NCI-H1694 treated with DMSO at 0.1 percent for 48 hours (cell line): Measurements from ENCODE around the gene GNAL.
"Not testable (repeated sequence)": the region's sequence is repeated elsewhere in the genome, so short reads cannot be mapped to it uniquely, and the experiment has no call there.

Experiments used
- DNase-seq: peaks from one replicate; lab custom pipeline; 2025; lab: John Stamatoyannopoulos, UW

GNAL gene

DNA sequence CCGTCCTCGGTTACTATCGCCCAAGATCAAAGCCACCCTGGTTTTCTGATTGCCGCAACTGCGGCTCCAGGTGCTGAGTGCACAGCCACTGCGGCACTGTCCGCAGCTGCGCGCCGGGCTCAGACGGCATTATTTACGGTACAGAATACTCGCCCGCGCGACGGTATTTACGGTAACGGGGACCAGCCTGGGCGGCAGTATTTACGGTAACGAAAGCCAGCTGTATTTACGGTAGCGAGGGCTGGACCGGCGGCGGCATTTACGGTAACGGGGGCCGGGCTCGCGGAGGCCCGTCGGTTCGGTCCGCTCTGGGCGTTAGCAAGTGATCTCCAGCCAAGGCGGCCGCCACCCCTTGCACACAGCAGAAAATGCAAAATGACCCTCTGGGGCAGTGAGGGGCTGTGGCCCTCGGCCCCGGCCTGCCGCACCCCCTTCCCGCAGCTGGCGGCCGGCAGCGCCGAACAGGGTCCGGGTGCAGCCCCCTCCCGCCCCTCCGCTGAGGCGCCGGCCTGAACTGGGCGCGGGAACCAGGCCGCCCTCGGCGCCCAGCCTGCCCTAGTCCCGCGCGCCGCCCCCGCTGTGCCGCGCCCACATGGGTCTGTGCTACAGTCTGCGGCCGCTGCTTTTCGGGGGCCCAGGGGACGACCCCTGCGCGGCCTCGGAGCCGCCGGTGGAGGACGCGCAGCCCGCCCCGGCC is at the start of gene GNAL:
GNAL (plus strand) TSS at position 293 of the 697 bp plus-strand sequence; CDS start at position 593, 300 bp downstream.
- DNase-seq, result no peak

DNA sequence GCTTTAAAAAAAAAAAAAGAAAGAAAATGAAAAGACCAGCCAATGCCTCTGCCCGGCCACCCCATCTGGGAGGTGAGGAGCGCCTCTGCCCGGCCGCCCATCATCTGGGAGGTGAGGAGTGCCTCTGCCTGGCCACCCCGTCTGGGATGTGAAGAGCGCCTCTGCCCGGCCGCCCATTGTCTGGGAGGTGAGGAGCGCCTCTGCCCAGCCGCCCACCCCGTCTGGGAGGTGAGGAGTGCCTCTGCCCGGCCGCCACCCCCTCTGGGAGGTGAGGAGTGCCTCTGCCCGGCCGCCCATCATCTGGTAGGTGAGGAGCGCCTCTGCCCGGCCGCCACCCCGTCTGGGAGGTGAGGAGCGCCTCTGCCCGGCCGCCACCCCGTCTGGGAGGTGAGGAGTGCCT is 41.8 kb upstream of the GNAL start:
- DNase-seq, result not testable (repeated sequence)

DNA sequence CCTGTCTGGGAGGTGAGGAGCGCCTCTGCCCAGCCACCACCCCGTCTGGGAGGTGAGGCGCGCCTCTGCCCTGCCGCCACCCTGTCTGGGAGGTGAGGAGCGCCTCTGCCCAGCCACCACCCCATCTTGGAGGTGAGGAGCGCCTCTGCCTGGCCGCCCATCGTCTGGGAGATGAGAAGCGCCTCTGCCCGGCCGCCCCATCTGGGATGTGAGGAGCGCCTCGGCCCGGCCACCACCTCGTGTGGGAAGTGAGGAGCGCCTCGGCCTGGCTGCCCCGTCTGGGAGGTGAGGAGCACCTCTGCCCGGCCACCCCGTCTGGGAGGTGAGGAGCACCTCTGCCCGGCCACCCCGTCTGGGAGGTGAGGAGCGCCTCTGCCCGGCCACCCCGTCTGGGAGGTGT is 41.3 kb upstream of the GNAL start:
- DNase-seq, result not testable (repeated sequence)

DNA sequence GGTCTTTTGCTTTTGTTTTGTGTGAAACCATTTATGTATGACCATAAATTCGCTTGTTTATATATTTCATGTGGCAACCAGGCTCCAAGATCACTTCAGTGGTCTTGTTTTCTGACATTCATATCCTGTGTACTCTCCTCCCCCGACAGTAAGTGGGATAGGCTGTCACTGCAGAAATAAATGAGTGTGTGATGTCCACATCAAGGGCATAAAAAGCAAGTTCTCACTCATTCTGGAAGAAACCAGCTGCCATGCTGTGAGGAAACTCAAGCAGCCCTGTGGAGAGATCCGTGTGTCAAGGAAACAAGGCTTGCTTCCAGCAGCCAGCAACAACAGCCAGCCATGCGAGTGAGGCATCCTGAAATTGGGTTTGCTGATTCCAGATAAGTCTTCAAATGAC is 39.2 kb upstream of the GNAL start:
- DNase-seq, result no peak

DNA sequence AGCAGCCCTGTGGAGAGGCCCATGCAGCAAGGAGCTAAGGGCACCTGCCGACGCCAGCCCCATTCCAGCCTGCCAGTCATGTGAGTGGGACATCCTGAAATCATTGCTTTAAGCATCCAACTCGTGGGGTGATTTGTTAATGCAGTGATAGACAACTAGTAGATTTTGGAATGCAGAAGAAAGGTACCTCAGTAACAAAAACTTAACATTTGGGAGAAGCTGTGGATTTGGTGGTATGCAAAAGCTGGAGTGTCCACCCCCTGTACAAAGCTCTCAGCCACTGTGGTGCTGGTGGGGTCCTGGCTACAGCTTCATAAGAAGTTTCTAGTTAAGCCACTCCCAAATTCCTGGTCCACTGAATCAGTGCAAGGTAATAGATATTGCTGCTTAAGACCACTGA is 37.2 kb upstream of the GNAL start:
- DNase-seq, result no peak

DNA sequence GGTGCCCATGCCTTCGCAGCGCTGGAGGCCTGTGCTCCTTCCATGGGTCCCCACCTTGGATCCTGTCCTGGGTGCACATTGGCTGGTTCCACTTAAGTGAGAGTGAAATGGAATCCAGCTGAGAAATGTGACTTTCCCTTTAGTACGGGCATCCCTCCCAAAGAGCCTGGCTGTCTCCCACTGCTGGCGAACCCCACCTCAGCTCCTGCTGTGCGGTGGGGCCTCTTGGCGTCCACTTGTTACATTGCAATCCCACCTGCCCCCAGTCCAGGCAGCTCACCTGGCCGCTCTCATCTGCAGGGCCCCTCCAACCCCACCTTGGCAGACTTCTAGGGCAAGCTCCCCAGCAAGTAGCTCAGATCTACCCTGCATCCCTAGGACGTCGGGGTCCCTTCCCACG is 35.5 kb upstream of the GNAL start:
- no peak for DNase-seq

DNA sequence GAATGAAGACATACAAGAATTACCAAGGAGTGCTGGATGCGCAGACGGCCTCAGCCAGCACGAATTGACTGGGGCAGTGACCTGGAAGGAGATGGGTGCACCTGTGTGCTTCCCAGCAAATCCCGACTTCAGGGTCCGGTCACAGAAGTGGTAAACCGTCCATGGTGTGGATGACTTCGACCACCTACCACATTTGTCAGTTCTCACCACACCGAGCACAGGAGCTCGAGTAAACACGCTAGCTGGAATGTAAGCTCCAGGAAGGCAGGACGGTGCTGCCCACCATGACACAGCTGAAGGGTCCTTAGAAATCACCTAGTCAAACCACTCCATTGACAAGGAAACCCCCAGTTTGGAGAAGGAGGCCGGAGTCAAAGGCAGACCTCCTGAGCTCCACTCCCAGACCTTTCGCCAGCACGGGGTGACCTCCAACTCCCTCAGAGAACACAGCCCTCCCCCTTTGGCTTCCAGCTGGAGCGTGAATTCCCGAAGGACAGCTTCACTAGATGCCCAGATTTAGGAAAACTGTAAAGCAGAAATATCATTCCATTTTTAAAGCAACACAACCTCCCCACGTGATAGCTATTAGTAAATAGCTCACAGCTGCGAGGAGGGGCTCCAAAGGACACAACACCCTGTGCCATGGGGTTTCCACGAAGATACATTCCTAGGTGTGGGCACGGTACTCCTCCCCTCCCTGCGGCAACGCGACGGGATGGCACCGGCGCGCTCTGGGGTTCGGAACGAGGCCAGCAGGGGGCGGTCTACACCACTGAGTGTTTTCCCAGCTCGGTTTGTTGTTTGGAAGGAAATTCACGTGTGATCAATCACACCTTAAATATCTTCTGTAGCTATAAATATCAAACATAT is 34.1 kb upstream of the GNAL start:
- DNase-seq, result no peak

DNA sequence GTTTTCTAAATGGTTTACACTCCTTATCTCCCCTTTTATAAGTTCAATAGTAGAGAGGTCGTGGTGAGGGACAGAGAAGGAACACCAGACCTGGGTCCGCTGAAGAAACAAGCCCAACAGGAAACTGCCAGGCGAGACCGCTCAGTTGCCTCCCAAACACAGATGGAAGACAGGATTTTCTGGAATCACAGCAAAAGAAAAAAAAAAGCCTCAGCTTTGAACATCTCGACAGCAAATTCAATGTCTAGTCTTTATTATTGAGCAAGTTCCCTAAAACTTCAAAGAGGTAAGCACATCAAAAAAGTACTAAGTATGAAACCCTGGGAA is 33.5 kb upstream of the GNAL start:
- DNase-seq, result no peak

DNA sequence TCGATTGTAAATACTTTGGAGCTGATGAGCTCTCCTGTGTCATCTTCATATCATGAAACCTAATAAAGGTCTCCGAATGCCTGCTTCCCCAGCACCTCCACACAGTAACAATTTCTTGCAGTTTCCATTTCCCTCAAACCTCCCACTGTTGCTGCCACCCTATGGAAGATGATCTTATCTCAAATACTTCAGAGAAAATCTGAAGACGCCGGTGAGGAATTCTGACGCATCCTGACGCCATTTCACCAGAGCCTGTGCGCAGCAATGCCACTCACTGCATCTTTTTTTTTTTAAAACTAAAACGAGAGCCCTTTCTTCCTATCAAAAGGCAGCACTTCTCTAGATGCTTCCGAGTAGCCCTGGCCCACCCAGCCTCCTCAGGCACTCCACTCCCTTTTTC is 31.9 kb upstream of the GNAL start:
- DNase-seq, result no peak

DNA sequence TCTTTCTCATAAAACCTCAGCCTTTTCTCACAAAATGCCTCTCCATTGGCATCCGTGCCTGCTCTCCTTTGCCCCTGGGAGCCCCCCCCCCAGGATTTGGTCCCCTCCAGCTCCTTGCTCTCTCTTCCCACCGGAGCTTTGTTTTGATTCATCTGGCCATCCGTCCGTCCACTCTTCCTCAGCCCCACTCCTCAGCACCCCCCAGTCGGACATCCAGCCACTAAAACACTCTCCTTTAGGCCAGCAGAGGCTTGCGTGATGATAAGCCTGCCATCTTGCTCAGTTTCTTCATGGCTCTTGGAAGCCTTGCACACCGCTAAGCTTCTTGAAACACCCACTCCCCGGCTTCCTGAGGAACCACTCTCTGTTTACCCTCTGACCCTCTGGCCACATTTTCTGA is 31.5 kb upstream of the GNAL start:
- no peak for DNase-seq

DNA sequence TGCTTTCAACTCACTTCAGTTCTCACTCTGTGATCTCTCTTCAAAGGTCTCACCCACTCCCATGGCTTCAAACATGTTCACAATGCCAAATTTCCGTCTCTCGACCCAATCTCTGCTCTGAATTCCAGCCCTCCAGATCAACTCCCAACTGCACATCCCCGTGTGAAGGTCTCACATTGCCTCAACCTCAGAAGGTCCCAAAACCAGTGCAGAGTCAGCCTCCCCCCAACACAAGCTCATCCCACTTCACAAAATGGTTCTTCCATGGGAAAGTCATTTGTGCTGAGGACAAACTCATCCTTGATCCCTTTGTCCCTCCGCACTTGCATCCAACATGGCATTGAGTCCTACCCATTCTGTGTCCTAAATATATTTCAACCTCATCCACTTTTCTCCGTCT is 31.0 kb upstream of the GNAL start:
- no peak for DNase-seq

DNA sequence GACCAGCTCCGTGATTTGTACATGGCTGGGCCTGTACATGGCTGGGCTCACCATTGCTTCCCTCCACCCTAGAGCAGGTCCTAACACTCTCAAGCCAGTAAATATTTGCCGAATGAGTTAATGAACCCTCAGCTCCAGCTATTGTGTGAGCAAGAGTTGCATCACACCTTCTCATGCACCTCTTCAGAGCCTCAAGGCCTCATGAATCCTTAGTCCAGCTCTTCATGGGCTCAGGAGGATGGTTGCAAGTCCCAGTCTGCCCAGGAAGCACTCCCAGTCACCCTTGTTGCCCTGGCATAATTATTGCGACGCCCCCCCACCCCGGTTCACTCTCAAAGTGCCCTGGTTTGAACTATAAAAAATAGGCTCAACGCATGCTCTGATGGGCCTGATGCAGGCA is 30.1 kb upstream of the GNAL start:
- DNase-seq, result no peak

DNA sequence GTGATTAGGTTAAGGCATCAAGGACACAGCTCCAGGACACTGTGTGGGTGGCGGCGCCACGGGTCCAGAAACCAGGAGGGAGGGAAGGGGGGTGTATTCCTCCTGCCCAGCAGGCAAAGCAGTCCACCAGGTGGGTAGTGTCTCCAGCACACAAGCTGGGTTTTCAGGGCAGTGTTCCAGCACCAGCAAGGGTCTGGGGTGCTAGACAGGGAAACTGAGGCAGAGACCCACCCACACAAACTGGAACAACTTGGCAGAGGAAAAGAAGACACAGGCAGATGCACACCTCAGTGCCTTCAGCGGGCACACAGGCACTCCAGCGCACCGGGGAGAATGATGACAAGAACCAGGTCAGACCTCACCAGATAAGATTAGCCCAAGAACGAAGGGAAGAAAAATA is 28.4 kb upstream of the GNAL start:
- DNase-seq, result no peak

DNA sequence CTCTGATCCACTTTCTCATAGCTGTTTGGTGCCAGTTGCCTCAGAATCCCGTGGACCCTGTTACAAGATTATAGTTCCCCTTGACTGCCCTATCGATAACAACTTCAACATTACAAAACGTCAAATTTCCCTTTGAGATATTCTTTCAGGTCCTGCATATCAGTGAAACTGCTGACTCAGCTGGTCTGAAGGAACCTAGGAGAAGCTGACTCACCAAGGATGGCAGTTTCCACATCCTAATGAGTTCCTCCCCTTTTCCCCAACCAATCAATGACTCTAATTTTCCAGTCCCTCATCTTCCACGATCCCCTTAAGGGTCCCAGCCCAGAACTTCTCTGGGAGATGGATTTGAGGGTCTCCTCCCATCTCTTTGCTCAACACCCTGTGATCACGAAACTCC is 27.6 kb upstream of the GNAL start:
- no peak for DNase-seq

DNA sequence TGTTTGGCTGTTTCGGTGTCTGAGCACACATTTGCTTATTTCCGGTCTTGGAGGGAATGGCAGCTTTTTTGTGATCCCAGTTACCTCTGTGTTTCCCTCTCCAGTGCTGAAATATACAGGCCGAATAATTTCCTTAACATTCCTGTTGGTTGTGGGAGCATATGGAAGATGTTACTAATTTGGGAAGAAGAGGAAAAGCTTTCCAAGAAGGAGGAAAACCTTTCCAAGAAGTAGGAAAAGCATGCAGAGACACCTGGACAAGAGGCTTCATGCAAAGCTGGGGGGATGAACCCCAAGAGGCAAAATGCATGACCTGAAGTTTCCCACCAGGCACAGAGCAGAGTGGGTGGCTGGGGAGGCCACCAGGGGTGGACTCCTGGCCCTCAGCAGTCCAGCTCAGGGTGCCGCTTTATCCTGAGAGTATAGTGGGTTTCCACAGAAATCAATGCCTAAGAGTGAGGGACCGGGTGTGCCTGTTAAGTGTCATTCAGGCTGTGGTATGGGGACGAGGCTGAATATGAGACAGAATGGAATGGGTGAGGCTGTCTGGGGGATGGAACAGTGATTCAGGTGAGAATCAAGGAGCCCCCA is 25.5 kb upstream of the GNAL start:
- DNase-seq, result no peak

DNA sequence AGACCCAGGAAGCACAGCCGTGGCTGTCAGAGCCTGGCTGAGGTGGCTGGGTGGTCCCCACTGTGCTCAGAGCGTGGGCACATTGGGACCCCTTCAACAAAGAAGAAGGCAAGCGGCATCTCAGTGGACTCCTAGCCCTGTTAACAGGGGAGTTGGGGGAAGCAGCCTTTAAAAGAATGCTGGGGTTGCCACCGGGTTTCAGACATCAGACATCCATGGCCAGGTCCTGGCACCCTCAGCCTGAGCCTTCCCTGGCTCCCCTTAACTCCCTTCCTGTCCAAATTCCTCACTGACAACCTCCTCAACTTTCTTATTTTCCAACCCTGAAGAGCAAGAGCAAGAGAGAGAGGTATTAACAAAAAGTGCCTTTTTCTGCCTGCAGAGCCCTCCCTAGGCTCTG is 24.8 kb upstream of the GNAL start:
- no peak for DNase-seq

DNA sequence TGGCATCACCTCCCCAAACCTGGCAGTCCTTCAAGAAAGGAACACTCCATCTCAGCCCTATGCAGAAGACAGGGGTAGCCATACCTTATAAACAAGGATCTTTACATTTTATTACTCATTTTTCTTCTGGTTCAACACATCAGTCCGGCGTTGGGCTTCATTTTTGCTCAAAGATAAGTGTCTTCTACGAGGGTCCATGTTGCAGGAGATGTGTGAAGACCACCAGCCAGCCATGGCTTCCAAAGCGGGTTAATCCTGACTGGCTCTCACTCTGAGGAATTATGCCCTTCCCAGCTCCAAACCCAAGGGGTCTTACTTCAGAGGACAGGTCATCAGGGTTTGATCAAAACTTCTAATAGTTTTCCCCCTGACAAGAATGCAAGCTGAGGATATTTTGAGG is 23.9 kb upstream of the GNAL start:
- no peak for DNase-seq

DNA sequence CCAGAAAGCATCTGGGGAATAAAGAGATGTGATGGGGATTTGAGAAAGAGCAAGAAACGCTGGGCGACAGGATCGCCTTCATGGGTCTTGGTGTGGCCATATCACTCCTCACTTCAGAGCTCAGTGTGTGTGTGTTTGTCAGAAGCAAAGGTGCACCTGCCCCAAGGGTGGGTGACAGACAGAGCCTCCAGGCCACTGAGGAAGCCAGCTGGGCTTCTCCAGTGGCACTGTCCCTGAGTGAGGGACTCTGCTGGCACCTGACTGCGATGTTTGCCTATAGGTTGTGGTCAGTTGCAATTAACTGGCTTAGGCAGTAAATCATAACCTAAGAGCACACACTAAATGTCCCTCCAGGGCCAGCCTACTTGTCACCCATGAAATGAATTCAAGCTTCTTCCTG is 23.5 kb upstream of the GNAL start:
- DNase-seq, result no peak

DNA sequence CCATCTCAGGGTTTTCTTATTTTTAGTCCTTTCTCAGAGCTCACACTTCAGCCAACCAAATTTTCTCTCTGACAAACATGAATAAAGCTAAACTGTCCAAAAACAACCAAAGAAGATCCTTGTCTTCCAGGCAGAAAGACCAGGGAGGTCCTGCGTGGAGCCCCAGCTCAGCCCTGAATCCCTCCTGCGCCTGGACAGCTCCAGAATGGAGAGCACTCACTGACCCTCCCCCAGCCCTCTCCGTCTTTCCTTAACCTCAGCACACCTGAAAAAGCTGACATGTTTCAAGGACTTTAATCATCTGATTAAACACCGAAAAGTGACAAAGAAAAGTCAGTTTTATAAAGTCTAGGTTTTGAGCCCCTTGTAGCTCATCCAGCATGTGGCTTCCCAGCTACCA is 22.9 kb upstream of the GNAL start:
- no peak for DNase-seq

DNA sequence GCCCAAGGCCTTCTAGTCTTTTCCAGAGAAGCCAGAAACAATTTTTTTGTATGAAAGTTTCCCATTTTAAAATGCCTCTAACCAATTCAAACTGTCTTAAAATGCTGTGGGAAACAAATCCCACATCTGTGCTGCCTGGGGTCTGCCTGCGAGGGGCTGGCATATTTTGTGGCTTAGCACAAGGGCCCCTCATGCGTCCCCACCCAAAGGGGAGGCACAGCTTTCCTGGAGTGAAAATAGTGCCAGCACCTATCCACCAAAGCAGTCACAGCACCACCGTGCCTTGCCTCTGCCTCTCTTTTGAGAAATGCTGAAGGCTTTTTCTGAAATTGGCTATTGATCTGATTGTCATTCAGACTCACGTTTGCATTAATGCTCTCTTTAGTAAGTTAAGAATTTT is 22.2 kb upstream of the GNAL start:
- no peak for DNase-seq

DNA sequence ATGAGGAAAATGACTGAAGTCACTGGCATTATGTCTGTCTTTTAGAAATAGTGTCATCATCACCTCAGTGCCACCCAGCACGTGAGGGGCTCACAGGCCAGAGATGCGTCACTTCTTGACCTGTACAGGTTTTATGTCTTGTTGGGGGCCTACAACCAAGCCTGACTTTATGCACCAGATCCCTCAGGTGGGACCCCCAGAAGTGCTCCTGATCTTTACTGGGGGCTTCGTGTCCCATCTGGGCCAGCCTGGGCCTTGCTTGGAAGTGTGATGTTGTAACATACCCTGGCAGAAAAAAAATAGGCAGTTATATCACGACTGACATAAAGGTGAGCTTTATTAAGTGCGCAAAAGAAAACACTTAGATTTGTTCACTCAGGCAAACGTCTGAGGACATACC is 21.5 kb upstream of the GNAL start:
- no peak for DNase-seq

DNA sequence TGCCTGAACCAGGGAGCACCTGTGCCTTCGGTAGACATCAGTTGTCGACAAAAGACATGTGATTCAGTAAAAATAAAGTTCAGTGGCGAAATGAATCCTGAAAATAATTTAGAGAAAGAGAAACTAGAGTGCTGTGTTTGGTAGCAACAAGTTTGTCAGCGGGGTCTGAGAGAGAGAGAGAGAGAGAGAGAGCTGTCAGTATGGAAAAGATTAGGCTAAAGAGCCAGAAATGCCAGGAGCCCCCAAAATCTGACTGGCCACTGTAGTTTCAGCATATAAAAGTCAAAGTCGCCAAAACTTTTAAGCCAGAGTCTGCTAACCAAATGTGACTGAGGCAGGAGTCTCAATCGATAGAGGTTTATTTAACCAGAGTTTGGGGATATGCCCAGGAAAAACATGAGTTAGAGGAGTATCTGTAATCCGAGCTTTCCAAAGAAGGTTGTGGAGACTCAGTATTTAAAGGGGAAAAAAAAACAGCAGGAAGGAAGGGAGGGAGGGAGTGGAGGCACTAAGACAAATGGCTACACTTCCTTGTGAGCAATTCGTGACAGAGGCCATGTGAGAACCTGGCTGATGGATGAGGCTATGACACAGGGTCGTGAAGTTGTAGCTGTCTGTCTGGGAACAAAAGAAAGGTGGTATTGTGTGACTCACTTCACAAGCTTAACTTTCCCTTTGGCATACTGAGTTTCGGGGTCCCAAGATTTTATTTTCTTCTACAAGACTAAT is 20.5 kb upstream of the GNAL start:
- no peak for DNase-seq
